Gastrocnemius medialis (tissue), 4 donors: Measurements from ENCODE around the gene RCAN1. TPM values are rescaled to one million over a fixed set of nuclear protein-coding genes. Genes with fewer than 3 reads are reported as not detected.
A peak's percentile ranks its signal among the peaks of the same experiment; 100 is the strongest.

Experiments
- ATAC-seq, 2 donors: fragments of 150-250 bp; one replicate each; pipeline ENCODE4 v1.9.1; 2016
- DNase-seq, 2 donors: peaks; one replicate each; pipeline ENCODE4 v3.0.0-alpha.2; 2019
- H3K27ac ChIP-seq, 4 donors: fragments of 200-600 bp; sonication (generic); 1 replicate in 1 of 4; 2 replicates in 3 of 4; pipeline ENCODE4 v1.5.1; 2016 to 2018; ENCODE audit warnings: mild to moderate bottlenecking in 2 of 4, moderate library complexity in 1 of 4
- H3K27me3 ChIP-seq, 3 donors: fragments of 200-600 bp; sonication (generic) in 2 of 3; 1 replicate in 1 of 3; 2 replicates in 2 of 3; pipeline versions ENCODE4 v1.5.1 to v1.6.0; 2016 to 2019; ENCODE audit warnings: mild to moderate bottlenecking in 1 of 3, moderate library complexity in 1 of 3
- H3K36me3 ChIP-seq, 2 donors: fragments of 200-600 bp; sonication (generic) in 1 of 2; one replicate each; pipeline ENCODE4 v1.5.1; 2017 to 2018
- H3K4me1 ChIP-seq, 2 donors: fragments of 200-600 bp; sonication (generic) in 1 of 2; one replicate each; pipeline ENCODE4 v1.5.1; 2016 to 2017; ENCODE audit warnings: mild to moderate bottlenecking in 2 of 2
- H3K4me3 ChIP-seq, 4 donors: fragments of 200-600 bp; sonication (generic) in 3 of 4; 1 replicate in 1 of 4; 2 replicates in 3 of 4; pipeline ENCODE4 v1.5.1; 2016 to 2019; ENCODE audit warnings: mild to moderate bottlenecking in 2 of 4
- H3K9me3 ChIP-seq, 3 donors: fragments of 200-600 bp; sonication (generic) in 2 of 3; 1 replicate in 1 of 3; 2 replicates in 2 of 3; pipeline ENCODE4 v1.5.1; 2016 to 2019
- POLR2A ChIP-seq, 2 donors: fragments of 450-650 bp; IDR thresholded peaks; one replicate each; pipeline ENCODE4 v1.6.1; 2017; ENCODE audit warnings: antibody characterized with exemption in 2 of 2, mild to moderate bottlenecking in 2 of 2, moderate library complexity in 2 of 2
- in situ Hi-C, 4 donors: fragments of 200-750 bp; cut with MboI; loops; one replicate each; pipeline versions ENCODE4 v1.15.0 to v1.8.0; 2017; ENCODE audit warnings: low sequenced_read_pairs in 4 of 4
- intact Hi-C: fragments of 100-400 bp; cut with DNase I; formaldehyde crosslinking; loops from one replicate; pipeline ENCODE4 v1.15.1; 2023; ENCODE audit warnings: low total_unique reads
- total RNA-seq, 4 donors: library from RNA; depleted of rRNA; stranded (reverse); fragments of >200 nt; gene quantifications; one replicate each; pipeline versions ENCODE4 v1.1.0 to v1.2.3, GENCODE V29; 2016
- TF ChIP-seq, protein P1 (sequence below), 5 experiments: fragments of 450-650 bp in 3 of 5; fragments of 200-600 bp in 2 of 5; sonication (generic) in 2 of 5; IDR thresholded peaks in 4 of 5; conservative IDR thresholded peaks in 1 of 5; 1 replicate in 4 of 5; 2 replicates in 1 of 5; pipeline ENCODE4 v1.5.1; 2016 to 2019; ENCODE audit warnings: antibody characterized with exemption in 5 of 5, mild to moderate bottlenecking in 3 of 5, moderate library complexity in 3 of 5

Gene RCAN1
- total RNA-seq, 4 donors from 2014 or later = 21.7 to 37.9 (median 33.2) TPM

DNA sequence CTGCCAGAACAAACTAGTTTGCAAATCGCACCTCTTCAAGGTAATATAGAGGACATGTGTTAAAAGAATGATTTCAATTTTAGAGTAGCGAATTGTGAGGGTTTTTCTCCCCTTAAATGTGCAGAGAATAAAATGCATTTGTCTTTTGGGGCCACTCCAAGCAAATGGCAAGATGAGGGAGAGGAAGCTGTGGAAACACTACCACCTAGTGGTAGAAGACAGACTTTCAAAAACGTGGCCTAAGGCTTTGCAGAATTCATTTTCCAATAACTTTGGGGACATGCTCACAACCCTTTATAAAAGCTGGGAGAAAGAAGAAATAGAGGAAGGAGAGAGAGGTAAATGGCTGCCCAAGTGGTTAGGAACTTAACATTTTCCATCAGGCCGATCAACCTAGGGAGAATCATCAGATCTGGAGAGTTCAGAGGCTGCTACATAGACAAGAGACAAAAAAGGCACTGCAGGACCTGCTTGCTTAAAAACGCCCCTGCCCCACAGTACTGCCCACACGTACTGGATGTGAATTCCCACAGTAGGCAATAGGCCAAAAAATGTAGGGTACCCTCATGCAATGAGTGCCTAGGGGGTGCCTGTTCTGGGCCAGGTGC is 15.7 kb upstream of the RCAN1 start:
- peaks cover 0 to 4% (median 0%) of the 10 kb centered on the region in 3 donors for H3K27me3 ChIP-seq
- no peaks in the 10 kb centered on the region for H3K9me3 ChIP-seq
- H3K27ac ChIP-seq = no peak overlapping the region
- ATAC-seq (peak; percentile 83 to 86), DNase-seq (no peak)
- TF ChIP-seq, protein P1, sequence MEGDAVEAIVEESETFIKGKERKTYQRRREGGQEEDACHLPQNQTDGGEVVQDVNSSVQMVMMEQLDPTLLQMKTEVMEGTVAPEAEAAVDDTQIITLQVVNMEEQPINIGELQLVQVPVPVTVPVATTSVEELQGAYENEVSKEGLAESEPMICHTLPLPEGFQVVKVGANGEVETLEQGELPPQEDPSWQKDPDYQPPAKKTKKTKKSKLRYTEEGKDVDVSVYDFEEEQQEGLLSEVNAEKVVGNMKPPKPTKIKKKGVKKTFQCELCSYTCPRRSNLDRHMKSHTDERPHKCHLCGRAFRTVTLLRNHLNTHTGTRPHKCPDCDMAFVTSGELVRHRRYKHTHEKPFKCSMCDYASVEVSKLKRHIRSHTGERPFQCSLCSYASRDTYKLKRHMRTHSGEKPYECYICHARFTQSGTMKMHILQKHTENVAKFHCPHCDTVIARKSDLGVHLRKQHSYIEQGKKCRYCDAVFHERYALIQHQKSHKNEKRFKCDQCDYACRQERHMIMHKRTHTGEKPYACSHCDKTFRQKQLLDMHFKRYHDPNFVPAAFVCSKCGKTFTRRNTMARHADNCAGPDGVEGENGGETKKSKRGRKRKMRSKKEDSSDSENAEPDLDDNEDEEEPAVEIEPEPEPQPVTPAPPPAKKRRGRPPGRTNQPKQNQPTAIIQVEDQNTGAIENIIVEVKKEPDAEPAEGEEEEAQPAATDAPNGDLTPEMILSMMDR (IDR thresholded peaks at IDR 0.05 in 4 of 5, conservative IDR thresholded peaks at IDR 0.05 in 1 of 5) = peak; percentile 74 to 87 (median 77)
- TF ChIP-seq POLR2A (IDR thresholded peaks at IDR 0.05) = no peak
- H3K36me3 ChIP-seq = no peaks in the 10 kb centered on the region
- H3K4me1 ChIP-seq = no peaks in the 10 kb centered on the region
- intact Hi-C loops (no loop called here), in situ Hi-C loops (loop anchor here in 1 of 4 donors (25.0 kb wide), 1 partner anchor 718 kb away; the partner anchor contains the start of gene ATP5PO)
- no peak overlapping the region for H3K4me3 ChIP-seq

DNA sequence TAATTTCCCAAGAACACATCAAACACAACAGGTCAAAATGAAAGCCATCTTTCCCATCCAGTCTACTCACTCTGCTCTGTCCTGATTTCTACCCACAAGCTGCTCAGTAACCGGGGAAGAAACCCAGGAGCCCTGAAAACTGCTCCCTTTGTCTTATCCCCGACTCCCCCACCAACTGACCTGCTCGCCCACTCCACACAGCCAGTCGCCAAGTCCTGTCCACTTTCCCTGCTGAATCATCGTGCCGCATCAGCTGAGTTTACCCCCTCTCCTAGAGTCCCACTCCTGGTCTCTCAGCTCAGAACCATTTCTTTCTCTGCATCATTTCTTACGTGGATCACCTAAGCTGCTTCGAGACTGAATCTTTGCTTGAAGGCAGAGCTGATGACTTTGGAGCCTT is 11.2 kb upstream of the RCAN1 start:
- in situ Hi-C loops = loop anchor here in 1 of 4 donors (25.0 kb wide), 1 partner anchor 714 kb away; the partner anchor contains the start of gene ATP5PO
- ATAC-seq = no peak
- TF ChIP-seq POLR2A (IDR thresholded peaks at IDR 0.05) = no peak
- TF ChIP-seq, protein P1 (IDR thresholded peaks at IDR 0.05 in 4 of 5, conservative IDR thresholded peaks at IDR 0.05 in 1 of 5) = no peak

DNA sequence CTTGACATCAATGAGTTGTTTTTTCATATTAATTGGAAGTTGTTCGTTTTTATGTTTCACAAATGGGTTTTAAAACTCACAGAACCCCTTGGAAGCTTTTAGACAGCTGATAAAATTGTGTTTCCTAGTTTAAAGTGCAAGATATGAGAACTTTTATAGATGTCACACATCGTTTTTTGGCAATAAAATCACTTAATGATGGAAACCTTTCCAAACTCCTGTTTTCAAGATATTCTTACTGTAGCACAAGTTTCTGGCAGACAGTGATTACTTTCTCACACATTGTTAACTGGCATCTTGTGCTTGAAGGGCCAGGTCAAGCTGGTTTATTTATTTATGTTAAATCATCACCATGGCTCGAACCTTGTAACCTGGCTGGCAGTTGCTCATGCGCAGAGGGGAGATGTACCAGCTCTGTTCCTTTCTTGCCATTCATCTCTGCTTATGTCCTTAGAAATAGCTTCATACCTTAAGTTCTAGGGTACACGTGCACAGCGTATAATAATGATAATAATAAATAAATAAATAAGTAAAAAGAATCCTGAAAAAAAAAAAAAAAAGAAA is 10.2 kb upstream of the RCAN1 start:
- ATAC-seq (no peak), DNase-seq (no peak)
- no peaks in the 10 kb centered on the region for H3K9me3 ChIP-seq
- in situ Hi-C loops (loop anchor here in 1 of 4 donors (25.0 kb wide), 1 partner anchor 713 kb away; the partner anchor contains the start of gene ATP5PO), intact Hi-C loops (no loop called here)
- no peak overlapping the region for H3K27ac ChIP-seq
- H3K4me3 ChIP-seq = no peak overlapping the region
- H3K36me3 ChIP-seq = no peaks in the 10 kb centered on the region
- H3K4me1 ChIP-seq = peaks cover 5 to 6% of the 10 kb centered on the region in 2 donors
- TF ChIP-seq, protein P1 (IDR thresholded peaks at IDR 0.05 in 4 of 5, conservative IDR thresholded peaks at IDR 0.05 in 1 of 5) = no peak
- TF ChIP-seq POLR2A (IDR thresholded peaks at IDR 0.05) = no peak
- H3K27me3 ChIP-seq = no peaks in the 10 kb centered on the region

More for the DNA sequence above, 11.2 kb upstream of the RCAN1 start:
- Histone ChIP-seq H3K4me1 (no peaks in the 10 kb centered on the region), H3K4me3 (no peak overlapping the region), H3K27ac (no peak overlapping the region), H3K27me3 (no peaks in the 10 kb centered on the region), H3K9me3 (no peaks in the 10 kb centered on the region), H3K36me3 (no peaks in the 10 kb centered on the region)
- DNase-seq = no peak
- intact Hi-C loops = no loop called here

DNA sequence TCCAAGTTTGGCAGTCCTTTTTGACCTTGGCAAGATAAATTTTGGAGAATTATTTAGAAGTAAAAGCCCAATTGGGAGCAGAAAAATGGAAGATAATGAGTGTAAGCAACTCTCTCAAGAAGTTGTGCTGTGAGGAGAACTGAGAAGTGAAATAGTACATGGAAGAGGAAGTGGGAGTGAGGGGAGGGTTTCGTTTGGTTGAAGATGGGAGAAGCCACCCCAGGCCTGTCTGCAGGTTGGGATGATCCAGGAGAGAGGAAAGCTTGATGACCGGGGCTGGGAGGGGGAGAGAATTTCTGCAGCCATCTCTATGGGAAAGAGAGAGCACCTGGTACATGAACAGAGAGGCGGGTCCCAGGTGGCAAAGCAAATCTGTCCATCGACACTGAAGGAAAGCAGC is 8.6 kb upstream of the RCAN1 start:
- intact Hi-C loops = no loop called here
- ATAC-seq (no peak), DNase-seq (no peak)
- Histone ChIP-seq H3K36me3 (no peaks in the 10 kb centered on the region), H3K9me3 (no peaks in the 10 kb centered on the region), H3K27me3 (no peaks in the 10 kb centered on the region), H3K4me3 (no peak overlapping the region), H3K4me1 (peaks cover 9 to 20% of the 10 kb centered on the region in 2 donors), H3K27ac (no peak overlapping the region)
- in situ Hi-C loops = loop anchor here in 2 of 4 donors (25.0 kb wide), 1 partner anchor 711 kb away; the partner anchor contains the start of gene ATP5PO (in 2 of the 2)
- TF ChIP-seq POLR2A (IDR thresholded peaks at IDR 0.05) = no peak
- TF ChIP-seq, protein P1 (IDR thresholded peaks at IDR 0.05 in 4 of 5, conservative IDR thresholded peaks at IDR 0.05 in 1 of 5) = no peak
